GM12875 (cell line): ENCODE results near the gene COG5.

Experiments used
- H3K4me3 ChIP-seq: one replicate; pipeline ENCODE4 v1.5.1; 2011; ENCODE audit warnings: low read depth, low read length, control low read depth
- TF ChIP-seq, protein P1 (sequence below): IDR thresholded peaks from 2 replicates; pipeline ENCODE4 v1.5.1; 2011; ENCODE audit warnings: low read depth, mild to moderate bottlenecking, control low read depth, inconsistent platforms, low read length, moderate library complexity, borderline replicate concordance; ENCODE audit not compliant: insufficient read depth

COG5 gene

GRCh38 chr7:107173691-107174406, 389.9 kb downstream of the COG5 start:
- no peak overlapping the region for H3K4me3 ChIP-seq
- TF ChIP-seq, protein P1, sequence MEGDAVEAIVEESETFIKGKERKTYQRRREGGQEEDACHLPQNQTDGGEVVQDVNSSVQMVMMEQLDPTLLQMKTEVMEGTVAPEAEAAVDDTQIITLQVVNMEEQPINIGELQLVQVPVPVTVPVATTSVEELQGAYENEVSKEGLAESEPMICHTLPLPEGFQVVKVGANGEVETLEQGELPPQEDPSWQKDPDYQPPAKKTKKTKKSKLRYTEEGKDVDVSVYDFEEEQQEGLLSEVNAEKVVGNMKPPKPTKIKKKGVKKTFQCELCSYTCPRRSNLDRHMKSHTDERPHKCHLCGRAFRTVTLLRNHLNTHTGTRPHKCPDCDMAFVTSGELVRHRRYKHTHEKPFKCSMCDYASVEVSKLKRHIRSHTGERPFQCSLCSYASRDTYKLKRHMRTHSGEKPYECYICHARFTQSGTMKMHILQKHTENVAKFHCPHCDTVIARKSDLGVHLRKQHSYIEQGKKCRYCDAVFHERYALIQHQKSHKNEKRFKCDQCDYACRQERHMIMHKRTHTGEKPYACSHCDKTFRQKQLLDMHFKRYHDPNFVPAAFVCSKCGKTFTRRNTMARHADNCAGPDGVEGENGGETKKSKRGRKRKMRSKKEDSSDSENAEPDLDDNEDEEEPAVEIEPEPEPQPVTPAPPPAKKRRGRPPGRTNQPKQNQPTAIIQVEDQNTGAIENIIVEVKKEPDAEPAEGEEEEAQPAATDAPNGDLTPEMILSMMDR, result no peak

GRCh38 chr7:107173191-107173590, 390.5 kb downstream of the COG5 start:
- H3K4me3 ChIP-seq, result no peak overlapping the region
- TF ChIP-seq, protein P1, result no peak

DNA sequence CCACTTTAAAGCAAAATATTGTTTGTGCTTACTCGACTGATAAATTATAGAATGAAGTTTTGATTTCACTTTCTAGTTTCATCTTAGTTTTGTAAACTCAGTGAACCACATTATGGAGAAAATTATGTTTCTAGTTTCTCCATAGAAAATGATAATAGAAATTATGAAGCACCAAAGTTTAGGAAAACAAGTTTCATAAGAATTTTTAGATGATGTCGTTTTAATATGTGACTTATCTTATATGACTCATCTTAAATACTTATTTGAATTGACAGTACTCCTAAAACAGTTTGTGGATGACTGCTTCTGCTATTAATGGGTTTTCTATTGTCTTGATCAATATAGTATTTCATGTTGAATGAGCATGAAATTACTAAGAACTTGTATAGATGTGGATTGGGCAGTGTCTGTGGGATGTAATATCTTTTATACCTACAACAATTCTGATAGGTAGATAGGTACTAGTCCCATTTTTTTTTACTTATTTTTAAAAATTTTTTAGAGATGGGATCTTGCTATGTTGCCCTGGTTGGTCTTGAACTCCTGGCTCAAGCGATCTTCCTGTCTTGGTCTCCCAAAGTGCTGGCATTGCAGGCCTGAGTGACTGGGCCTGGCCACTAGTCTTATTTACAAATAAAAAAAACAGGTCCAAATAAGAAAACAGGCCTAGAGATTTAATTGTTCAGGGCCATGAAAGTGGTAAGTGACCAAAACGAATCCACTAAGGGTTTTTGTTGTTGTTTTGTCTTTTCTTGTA, 391.3 kb downstream of the COG5 start:
- H3K4me3 ChIP-seq, result no peak overlapping the region
- TF ChIP-seq, protein P1, result no peak

DNA sequence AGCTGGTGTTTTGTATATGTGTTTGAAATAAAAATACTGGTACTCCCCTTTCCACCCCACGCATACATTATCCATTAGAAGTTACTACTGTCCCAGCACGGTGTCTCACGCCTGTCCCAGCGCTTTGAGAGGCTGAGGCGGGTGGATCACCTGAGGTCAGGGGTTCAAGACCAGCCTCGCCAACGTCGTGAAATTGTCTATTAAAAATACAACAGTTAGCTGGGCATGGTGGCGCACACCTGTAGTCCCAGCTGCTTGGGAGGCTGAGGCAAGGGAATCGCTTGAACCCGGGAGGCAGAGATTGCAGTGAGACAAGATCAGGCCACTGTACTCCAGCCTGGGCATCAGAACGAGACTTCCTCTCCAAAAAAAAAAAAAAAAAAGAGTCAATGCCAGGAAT, 392.2 kb downstream of the COG5 start:
- TF ChIP-seq, protein P1, result no peak
- no peak overlapping the region for H3K4me3 ChIP-seq

DNA sequence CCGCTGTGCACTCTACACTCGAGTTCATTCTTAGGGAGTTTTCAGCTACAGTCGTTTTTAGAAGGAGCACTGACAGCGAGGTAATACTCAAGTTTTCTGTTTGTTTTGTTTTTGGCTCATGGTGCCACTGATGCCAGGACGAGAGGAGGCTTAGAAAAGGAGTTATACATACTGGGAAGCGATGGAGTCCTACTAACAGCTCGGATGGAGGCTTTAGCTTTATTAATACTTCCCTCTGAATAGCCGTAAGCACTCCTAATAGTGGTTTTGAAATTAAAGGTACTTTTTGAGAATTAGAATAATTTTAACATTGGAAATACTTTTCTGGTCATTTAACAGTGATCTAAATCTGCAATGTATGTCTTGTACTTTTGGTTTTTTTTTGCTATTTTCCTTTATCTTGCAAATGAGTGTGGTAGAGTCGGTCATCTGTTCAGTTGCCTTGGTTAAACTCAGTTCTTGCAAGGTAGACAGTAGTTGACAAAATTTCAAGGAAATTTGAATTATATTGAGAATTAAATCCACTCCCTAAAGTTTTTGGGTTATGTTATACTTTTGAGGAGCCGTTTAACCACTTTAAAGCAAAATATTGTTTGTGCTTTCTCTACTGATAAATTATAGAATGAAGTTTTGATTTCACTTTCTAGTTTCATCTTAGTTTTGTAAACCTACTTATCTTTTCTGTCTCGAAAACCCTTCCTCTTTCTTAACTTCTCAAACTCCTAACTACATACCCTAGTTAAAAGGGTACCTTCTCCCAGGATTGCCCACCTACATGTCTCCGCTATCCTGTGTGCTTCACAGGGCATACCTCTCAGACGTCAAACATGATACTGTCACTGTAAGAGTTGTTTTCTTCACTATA, 393.4 kb downstream of the COG5 start:
- TF ChIP-seq, protein P1, result no peak
- H3K4me3 ChIP-seq, result peak overlapping the region; percentile 90

- TF ChIP-seq, protein P1, result no peak
- H3K4me3 ChIP-seq, result peak overlapping the region; percentile 90
These were observed 394.3 kb downstream of the COG5 start for GRCh38 chr7:107169120-107170050.
